ENCODE data around the gene SHH. TPM values are rescaled to one million over a fixed set of nuclear protein-coding genes. Genes with fewer than 3 reads are reported as not detected.

The SHH gene
- total and polyA plus RNA-seq, 2 experiments from 2014 or later, result not detected

DNA sequence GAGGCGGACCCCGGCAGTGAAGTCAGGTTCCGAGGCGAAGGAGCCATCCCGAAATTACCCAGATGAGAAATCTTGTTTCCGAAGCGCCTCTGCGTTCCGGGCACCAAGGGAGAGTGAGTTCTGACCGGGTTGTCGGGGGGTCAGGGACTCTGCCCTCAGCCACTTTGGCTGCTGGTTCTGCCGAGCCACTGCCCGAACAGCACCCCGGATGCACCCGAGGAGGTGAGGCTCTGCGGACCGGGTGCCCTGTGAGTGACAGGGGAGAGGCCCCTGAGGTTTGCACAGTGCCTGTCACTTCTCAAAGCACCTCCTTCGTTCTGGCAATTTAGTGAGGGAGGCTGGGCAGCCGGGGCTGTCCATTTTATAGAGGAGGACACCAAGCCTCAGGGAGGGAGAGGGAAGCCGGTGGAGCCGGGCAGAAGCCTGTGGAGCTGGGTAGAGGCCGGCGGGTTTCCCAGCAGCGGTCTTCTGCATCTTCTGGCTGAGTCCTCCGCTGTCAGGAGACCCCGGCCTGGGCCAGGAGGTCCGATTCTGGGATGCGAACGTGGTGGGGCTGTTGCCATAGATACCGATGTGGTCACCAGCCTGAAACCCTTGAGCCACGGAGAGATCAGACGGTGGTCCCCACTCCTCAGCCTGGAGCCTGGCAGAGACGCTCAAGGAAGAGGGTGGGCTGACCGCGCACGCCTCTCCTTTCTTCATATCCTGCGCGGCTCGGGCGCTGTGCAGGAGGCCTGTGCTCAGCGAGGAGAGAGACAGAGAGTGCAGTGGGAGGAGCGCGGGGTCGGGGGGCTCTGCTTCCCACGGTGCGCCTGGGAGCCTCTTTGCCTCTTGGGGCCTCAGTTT is 18.9 kb upstream of the SHH start:
- Histone ChIP-seq H3K4me3 (no peak overlapping the region), H3K4me1 (ENCODE audit: low read depth) (no peaks in the 10 kb centered on the region), H3K9me3 (ENCODE audit: low read depth) (peaks cover 2% of the 10 kb centered on the region), H3K27ac (no peak overlapping the region), H3K27me3 (no peaks in the 10 kb centered on the region), H3K36me3 (no peaks in the 10 kb centered on the region)
- TF ChIP-seq, protein P1, sequence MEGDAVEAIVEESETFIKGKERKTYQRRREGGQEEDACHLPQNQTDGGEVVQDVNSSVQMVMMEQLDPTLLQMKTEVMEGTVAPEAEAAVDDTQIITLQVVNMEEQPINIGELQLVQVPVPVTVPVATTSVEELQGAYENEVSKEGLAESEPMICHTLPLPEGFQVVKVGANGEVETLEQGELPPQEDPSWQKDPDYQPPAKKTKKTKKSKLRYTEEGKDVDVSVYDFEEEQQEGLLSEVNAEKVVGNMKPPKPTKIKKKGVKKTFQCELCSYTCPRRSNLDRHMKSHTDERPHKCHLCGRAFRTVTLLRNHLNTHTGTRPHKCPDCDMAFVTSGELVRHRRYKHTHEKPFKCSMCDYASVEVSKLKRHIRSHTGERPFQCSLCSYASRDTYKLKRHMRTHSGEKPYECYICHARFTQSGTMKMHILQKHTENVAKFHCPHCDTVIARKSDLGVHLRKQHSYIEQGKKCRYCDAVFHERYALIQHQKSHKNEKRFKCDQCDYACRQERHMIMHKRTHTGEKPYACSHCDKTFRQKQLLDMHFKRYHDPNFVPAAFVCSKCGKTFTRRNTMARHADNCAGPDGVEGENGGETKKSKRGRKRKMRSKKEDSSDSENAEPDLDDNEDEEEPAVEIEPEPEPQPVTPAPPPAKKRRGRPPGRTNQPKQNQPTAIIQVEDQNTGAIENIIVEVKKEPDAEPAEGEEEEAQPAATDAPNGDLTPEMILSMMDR (IDR thresholded peaks at IDR 0.05; ENCODE audit: low read depth, low read length), result no peak
- DNase-seq (ENCODE audit: low read depth in 1 of 2, low spot score in 1 of 2), result no peak

DNA sequence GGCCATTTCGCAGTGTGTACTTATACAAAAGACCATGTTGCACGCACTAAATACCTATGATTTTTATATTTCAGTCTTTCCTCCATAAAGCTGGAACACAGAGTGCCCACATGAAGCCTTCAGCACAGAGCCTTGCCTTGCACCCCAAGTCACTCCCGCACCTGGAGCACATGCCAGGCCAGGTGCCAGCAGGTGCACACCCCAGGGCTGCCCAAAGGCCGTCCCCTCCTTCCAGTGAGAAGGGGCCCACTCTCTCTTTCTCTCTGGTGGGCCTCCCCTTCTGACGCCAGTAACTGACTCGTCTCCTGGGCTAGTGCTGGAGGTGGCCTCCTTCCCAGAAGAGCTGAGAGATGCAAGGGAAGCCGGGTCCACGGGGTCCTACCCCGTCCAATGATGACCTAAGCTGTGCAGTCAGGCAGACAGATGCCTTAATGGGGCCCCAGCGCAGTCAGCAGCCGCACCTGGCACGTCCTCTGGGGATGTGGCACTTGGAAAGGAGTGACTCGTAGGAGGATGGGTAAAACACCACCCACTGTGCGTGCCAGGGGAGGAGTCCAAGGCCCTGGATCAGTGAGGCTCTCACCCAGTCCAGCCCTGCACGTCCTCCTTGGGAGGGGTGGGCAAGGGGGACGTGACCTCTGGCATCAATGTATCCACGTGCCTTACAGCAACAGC is 17.7 kb upstream of the SHH start:
- Histone ChIP-seq H3K4me1 (ENCODE audit: low read depth) (no peaks in the 10 kb centered on the region), H3K4me3 (no peak overlapping the region), H3K27ac (no peak overlapping the region), H3K27me3 (no peaks in the 10 kb centered on the region), H3K9me3 (ENCODE audit: low read depth) (no peaks in the 10 kb centered on the region), H3K36me3 (no peaks in the 10 kb centered on the region)
- no peak for DNase-seq (ENCODE audit: low read depth in 1 of 2, low spot score in 1 of 2)
- TF ChIP-seq, protein P1 (IDR thresholded peaks at IDR 0.05; ENCODE audit: low read depth, low read length), result no peak

DNA sequence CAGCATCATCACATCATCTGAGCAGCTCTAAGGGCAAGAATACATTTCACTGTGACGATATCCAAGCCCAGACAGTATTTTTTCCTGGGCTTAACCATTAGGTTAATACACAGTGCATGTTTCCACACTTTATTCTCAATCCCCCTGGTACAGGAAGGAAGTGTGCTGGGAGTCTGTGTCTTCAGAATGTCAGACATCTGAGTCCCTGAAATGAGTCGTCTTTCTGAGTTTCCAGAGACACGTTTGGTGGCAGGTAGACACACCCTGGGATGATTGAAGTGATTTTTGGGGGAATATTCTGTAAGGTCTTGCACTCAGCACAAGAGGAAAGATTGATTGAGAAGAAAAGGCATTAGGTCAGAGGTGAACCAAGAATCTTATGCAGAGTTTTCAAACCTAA is 13.1 kb upstream of the SHH start:
- TF ChIP-seq, protein P1 (IDR thresholded peaks at IDR 0.05; ENCODE audit: low read depth, low read length), result no peak
- no peaks in the 10 kb centered on the region for H3K9me3 ChIP-seq (ENCODE audit: low read depth)
- no peaks in the 10 kb centered on the region for H3K4me1 ChIP-seq (ENCODE audit: low read depth)
- H3K27me3 ChIP-seq, result no peaks in the 10 kb centered on the region
- no peak overlapping the region for H3K27ac ChIP-seq
- H3K36me3 ChIP-seq, result no peaks in the 10 kb centered on the region
- no peak overlapping the region for H3K4me3 ChIP-seq
- no peak for DNase-seq (ENCODE audit: low read depth in 1 of 2, low spot score in 1 of 2)

DNA sequence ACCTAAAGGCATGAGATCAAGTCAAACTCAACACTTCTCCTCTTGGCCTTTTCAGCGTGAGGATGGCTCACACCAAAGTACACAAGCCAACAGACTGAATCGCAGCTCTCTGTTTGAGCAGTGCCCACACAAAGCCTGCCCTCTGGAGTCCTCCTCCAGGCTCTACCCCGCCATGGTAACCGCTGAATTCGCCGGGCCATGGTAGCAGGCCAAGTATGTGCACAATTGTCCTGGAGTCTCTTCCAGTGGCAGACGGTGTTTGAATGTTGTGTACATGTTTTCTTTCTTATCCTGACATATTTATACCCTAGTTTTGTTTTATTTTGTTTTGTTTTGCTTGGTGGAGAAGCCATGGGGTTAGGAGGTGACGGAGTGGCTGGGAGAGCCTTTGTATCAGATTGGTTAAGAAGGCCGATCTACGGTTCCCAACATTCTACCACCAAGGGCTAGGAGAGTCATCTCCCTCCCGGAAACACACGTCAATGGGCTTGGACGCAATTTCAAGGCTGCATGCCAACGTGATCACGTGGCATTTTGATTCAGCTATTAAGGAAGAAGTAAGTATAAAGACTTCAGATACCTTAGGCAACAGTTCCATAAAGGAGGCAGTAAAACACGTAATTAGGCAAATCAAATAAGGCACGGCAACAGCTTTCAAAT is 12.1 kb upstream of the SHH start:
- no peaks in the 10 kb centered on the region for H3K9me3 ChIP-seq (ENCODE audit: low read depth)
- TF ChIP-seq, protein P1 (IDR thresholded peaks at IDR 0.05; ENCODE audit: low read depth, low read length), result no peak
- H3K4me1 ChIP-seq (ENCODE audit: low read depth), result no peaks in the 10 kb centered on the region
- H3K36me3 ChIP-seq, result no peaks in the 10 kb centered on the region
- H3K4me3 ChIP-seq, result no peak overlapping the region
- no peak overlapping the region for H3K27ac ChIP-seq
- H3K27me3 ChIP-seq, result no peaks in the 10 kb centered on the region
- DNase-seq (ENCODE audit: low read depth in 1 of 2, low spot score in 1 of 2), result peak in 1 of 2 donors; percentile 27

DNA sequence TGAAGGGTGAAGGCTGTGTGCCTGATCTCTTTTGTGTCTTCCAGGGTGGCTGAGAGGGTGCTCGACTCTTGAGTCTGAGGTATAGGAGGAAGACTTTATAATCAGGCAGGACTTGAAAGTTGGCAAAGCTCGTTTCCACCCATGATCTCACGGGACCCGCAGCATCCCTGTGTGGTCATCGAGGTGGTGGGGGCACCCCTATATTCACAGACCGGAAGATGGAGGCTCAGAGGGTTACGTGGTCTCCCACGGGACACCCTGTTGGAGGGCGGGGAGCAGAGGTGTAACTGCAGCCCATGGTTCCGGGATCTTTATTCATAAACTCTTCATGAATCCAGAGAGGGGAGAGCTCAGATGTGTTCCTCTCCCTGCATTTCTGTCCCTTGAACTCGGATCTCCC is 9.6 kb upstream of the SHH start:
- no peak overlapping the region for H3K27ac ChIP-seq
- H3K9me3 ChIP-seq (ENCODE audit: low read depth), result no peaks in the 10 kb centered on the region
- no peaks in the 10 kb centered on the region for H3K4me1 ChIP-seq (ENCODE audit: low read depth)
- no peaks in the 10 kb centered on the region for H3K36me3 ChIP-seq
- no peak for DNase-seq (ENCODE audit: low read depth in 1 of 2, low spot score in 1 of 2)
- TF ChIP-seq, protein P1 (IDR thresholded peaks at IDR 0.05; ENCODE audit: low read depth, low read length), result no peak
- H3K4me3 ChIP-seq, result no peak overlapping the region
- peaks cover 2% of the 10 kb centered on the region for H3K27me3 ChIP-seq
